ENCODE data around the gene ATG4B.

ATG4B gene

DNA sequence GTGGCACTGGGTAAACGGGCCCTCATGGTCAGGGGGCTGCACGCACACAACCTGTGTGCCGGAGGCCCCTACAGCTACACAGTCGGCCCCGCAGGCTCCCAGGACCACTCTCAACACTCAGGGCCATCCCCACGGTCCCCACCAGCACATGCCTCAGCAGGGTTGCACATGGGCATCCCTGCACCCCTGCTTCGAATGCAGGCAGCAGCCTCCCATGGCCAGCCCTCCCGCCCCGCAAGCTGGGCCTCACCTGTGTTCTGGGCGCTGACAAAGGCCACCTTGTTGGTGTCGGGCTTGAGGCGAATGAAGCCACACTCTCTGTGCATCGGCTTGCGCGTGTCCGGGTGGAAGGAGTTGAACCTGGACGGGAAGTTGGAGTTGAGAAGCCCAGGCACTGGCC lies 34.8 kb upstream of the ATG4B start:
- no peak overlapping the region for H3K9ac ChIP-seq (ENCODE audit: low read length)
- peaks cover 22% of the 10 kb centered on the region for H3K36me3 ChIP-seq (ENCODE audit: control insufficient read depth, low read depth, low read length)
- no peak overlapping the region for H3K27ac ChIP-seq (ENCODE audit: low read length)
- no peaks in the 10 kb centered on the region for H3K4me1 ChIP-seq (ENCODE audit: control insufficient read depth, low read depth, low read length)
- H3K27me3 ChIP-seq (ENCODE audit: control insufficient read depth, insufficient read depth, low read length): no peaks in the 10 kb centered on the region
- no peaks in the 10 kb centered on the region for H3K9me3 ChIP-seq (ENCODE audit: control insufficient read depth, low read depth, low read length)
- H3K4me3 ChIP-seq (ENCODE audit: low read length): no peak overlapping the region

DNA sequence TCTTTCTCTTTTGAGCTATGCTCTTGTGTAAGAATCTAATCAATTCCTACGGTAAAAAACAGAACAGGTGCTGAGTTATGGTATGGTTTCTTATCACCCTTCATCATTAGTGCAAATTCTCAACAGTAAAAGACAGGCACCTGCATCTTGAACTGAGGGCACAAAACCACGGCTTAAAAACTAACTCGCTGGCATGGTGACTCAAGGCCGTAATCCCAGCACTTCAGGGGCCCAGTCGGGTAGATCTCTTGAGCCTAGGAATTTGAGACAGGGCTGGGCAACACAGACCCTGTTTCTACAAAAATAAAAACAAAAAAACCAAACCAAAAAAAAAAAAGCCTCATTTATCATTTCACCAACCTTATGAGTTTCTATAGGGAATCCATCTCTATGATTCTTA lies 33.8 kb upstream of the ATG4B start:
- Histone ChIP-seq H3K4me1 (ENCODE audit: control insufficient read depth, low read depth, low read length) (no peaks in the 10 kb centered on the region), H3K36me3 (ENCODE audit: control insufficient read depth, low read depth, low read length) (peaks cover 22% of the 10 kb centered on the region), H3K9me3 (ENCODE audit: control insufficient read depth, low read depth, low read length) (no peaks in the 10 kb centered on the region), H3K27ac (ENCODE audit: low read length) (no peak overlapping the region), H3K4me3 (ENCODE audit: low read length) (no peak overlapping the region), H3K9ac (ENCODE audit: low read length) (no peak overlapping the region), H3K27me3 (ENCODE audit: control insufficient read depth, insufficient read depth, low read length) (no peaks in the 10 kb centered on the region)

DNA sequence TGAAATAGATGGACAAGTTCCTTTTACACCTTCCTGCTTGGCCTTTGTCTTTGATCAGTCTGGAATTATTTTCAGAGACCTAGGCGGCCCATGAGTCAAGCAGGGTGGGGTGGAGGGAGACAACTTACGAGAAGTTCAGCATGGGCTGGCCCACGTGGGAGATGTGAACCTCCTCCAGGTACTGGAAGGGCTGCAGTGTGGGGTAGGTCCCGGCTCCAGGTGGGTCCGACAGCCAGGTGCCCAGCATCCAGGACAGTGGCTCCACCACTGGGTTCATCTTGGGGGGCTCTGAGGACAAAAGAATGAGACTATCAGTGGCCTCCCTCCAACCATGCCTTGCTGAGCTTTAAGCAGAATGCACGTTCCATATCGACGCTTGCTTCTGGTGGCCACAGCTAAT lies 31.3 kb upstream of the ATG4B start:
- H3K9ac ChIP-seq (ENCODE audit: low read length): no peak overlapping the region
- H3K4me1 ChIP-seq (ENCODE audit: control insufficient read depth, low read depth, low read length): no peaks in the 10 kb centered on the region
- H3K4me3 ChIP-seq (ENCODE audit: low read length): no peak overlapping the region
- H3K27me3 ChIP-seq (ENCODE audit: control insufficient read depth, insufficient read depth, low read length): no peaks in the 10 kb centered on the region
- H3K9me3 ChIP-seq (ENCODE audit: control insufficient read depth, low read depth, low read length): no peaks in the 10 kb centered on the region
- no peak overlapping the region for H3K27ac ChIP-seq (ENCODE audit: low read length)
- H3K36me3 ChIP-seq (ENCODE audit: control insufficient read depth, low read depth, low read length): peaks cover 16% of the 10 kb centered on the region

DNA sequence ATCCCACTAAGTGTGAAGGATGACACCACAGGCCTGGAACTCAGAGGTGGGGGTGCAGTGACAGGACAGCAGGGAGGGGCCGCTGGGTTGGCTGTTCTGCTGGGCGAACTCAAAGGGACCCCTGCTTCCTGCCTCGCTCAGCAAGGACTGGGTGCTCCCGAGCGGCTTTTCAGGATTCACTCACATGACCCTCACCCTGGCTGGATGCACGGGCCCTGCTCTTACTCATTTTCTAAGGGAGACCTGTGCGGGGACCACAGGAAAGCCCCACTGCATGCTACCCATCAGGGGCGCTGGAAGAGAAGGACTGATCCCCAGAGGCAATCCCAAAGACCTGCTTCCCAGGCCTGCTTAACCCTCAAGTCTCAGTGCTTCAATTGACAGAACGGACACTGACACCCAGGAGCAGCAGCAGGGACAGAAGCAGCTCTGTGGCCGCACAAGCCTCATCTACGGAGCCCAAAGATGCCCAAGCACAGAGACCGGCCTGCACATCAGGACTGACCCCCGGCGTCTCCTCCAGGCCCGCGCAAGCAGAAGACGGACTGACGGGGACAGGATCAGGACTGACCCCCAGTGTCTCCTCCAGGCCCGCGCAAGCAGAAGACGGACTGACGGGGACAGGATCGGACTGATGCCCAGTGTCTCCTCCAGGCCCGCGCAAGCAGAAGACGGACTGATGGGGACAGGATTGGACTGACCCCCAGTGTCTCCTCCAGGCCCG lies 30.2 kb upstream of the ATG4B start:
- no peaks in the 10 kb centered on the region for H3K9me3 ChIP-seq (ENCODE audit: control insufficient read depth, low read depth, low read length)
- peaks cover 16% of the 10 kb centered on the region for H3K36me3 ChIP-seq (ENCODE audit: control insufficient read depth, low read depth, low read length)
- H3K9ac ChIP-seq (ENCODE audit: low read length): no peak overlapping the region
- H3K4me1 ChIP-seq (ENCODE audit: control insufficient read depth, low read depth, low read length): no peaks in the 10 kb centered on the region
- no peak overlapping the region for H3K4me3 ChIP-seq (ENCODE audit: low read length)
- no peaks in the 10 kb centered on the region for H3K27me3 ChIP-seq (ENCODE audit: control insufficient read depth, insufficient read depth, low read length)
- no peak overlapping the region for H3K27ac ChIP-seq (ENCODE audit: low read length)

DNA sequence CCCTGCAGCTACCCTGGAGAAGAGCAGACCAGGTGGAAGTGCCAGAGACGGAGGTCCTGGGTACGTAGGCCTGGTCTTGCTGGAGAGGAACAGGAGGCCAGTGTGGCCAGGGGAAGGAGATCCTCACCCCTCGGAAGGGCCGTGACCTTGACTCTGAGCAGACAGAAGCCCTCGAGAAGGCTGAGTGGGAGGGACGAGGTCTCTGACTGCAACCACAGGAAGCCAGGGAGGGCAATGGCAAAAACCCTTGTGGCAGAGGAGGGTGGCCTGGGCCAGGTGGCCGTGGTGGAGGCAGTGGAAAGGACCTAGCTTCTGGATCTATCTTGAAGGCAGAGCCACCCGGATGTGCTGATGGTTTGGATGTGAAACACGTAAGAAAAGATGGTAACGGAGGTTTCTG lies 28.6 kb upstream of the ATG4B start:
- no peaks in the 10 kb centered on the region for H3K27me3 ChIP-seq (ENCODE audit: control insufficient read depth, insufficient read depth, low read length)
- H3K4me1 ChIP-seq (ENCODE audit: control insufficient read depth, low read depth, low read length): no peaks in the 10 kb centered on the region
- H3K9ac ChIP-seq (ENCODE audit: low read length): no peak overlapping the region
- no peak overlapping the region for H3K4me3 ChIP-seq (ENCODE audit: low read length)
- H3K36me3 ChIP-seq (ENCODE audit: control insufficient read depth, low read depth, low read length): peaks cover 8% of the 10 kb centered on the region
- no peaks in the 10 kb centered on the region for H3K9me3 ChIP-seq (ENCODE audit: control insufficient read depth, low read depth, low read length)
- no peak overlapping the region for H3K27ac ChIP-seq (ENCODE audit: low read length)

DNA sequence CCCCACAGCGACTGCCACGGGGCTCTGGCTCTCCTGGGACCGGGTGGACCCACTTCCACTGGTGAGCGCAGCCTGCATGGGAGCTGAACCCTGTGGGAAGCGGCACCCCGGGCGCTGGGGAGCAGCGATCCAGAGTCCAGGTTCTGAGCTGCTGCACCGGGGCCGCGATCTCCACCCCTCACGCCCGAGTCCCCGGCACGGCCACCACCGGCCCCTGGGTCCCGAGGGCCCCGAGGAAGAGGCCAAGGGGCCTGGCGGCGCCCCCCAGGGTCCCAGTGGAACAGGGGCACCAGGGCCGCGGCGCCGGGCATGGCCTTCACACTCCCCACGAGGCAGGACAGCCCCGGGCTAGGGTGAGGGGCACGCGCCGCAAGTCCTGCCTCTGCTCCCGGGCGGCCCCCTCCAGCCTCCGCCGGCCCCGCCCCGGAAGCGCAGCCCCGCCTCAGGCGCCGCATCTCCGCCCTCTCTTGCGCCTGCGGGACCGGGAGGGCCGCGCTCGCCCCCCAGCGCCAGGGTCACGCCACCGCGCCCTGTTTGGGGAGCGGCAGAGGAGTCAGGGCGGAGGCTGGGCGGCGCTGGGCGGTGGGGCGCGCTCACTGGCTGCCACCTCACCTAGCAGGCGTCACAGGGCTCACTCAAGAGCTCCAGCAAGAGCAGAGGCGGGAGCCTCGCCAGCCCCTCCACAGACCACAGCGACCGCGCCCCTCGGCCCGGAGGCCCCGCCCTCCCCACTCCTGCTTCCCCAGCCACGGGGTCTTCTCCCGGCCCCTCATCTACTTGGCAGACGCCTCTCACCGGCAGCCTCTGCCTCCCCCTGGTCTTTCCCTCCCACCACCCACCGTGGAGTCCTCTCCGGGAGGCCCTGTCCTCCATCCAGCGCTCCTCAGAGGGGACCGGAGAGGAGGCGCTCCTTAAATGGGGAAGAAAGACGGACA lies 27.4 kb upstream of the ATG4B start:
- H3K4me3 ChIP-seq (ENCODE audit: low read length): peak overlapping the region; percentile 63
- peak overlapping the region; percentile 76 for H3K9ac ChIP-seq (ENCODE audit: low read length)
- no peak overlapping the region for H3K27ac ChIP-seq (ENCODE audit: low read length)
- no peaks in the 10 kb centered on the region for H3K27me3 ChIP-seq (ENCODE audit: control insufficient read depth, insufficient read depth, low read length)
- H3K4me1 ChIP-seq (ENCODE audit: control insufficient read depth, low read depth, low read length): no peaks in the 10 kb centered on the region
- no peaks in the 10 kb centered on the region for H3K9me3 ChIP-seq (ENCODE audit: control insufficient read depth, low read depth, low read length)
- peaks cover 8% of the 10 kb centered on the region for H3K36me3 ChIP-seq (ENCODE audit: control insufficient read depth, low read depth, low read length)

DNA sequence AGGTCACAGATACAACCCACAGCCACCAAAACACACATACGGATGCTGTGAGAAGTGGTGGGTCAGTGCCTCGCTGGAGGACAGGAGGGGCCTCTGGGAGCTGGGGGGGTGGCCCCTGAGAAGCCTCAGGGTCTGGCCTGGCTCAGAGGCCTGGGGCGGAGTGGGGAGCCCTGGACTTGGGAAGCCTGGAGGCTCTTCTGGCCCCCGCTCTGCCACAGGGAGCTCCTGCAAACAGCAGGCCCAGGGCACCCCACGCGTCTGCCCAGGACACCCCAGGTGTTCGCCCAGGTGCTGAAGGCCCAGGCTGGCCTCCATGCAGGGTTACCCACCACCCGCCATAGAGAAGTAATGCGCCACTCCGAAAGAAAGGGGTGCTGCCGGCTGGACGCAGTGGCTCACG lies 26.4 kb upstream of the ATG4B start:
- Histone ChIP-seq H3K9ac (ENCODE audit: low read length) (no peak overlapping the region), H3K27ac (ENCODE audit: low read length) (no peak overlapping the region), H3K4me3 (ENCODE audit: low read length) (peak overlapping the region; percentile 56)

DNA sequence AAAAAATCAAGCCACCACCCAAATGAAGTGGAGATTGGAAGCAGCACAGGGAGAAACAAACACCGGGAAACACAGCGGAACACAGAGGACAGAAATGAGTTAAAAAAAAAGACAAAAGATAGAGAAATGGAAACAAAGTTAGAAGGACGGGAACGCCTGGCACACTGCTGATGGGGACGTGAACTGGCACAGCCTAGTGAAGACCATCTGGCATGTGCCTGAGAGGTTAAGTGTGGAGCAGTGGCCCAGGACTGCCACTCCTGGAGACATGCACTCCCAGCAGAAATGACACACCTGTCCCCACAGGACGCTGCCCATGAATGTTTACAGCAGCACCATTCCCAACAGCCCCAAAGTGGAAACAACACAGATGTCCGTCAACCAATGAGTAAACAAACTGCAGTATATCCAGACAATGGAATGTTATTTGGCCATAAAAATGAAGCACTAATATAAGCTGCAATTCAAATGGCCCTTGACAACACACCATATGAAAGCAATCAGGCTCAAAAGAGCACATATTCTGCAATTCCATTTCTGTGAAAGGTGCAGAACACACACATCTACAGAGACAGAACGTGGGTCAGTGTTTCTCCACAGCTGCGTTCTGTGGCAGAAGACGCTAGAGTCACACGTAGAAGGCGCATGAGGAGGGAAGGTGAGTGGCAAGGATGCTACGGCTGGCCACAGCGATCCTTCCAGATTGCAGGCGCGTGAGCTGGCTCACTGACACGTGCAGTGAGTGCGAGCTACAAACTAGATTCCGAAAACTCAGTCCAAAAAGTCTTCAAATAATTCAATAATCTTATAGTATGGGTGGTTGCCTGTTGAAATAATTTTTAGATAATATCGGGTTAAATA lies 25.1 kb upstream of the ATG4B start:
- Histone ChIP-seq H3K27ac (ENCODE audit: low read length) (no peak overlapping the region), H3K9ac (ENCODE audit: low read length) (no peak overlapping the region), H3K9me3 (ENCODE audit: control insufficient read depth, low read depth, low read length) (no peaks in the 10 kb centered on the region), H3K4me3 (ENCODE audit: low read length) (no peak overlapping the region), H3K27me3 (ENCODE audit: control insufficient read depth, insufficient read depth, low read length) (no peaks in the 10 kb centered on the region), H3K36me3 (ENCODE audit: control insufficient read depth, low read depth, low read length) (no peaks in the 10 kb centered on the region), H3K4me1 (ENCODE audit: control insufficient read depth, low read depth, low read length) (peaks cover 3% of the 10 kb centered on the region)

More for the DNA sequence above, 26.4 kb upstream of the ATG4B start:
- H3K36me3 ChIP-seq (ENCODE audit: control insufficient read depth, low read depth, low read length): peaks cover 3% of the 10 kb centered on the region
- H3K4me1 ChIP-seq (ENCODE audit: control insufficient read depth, low read depth, low read length): no peaks in the 10 kb centered on the region
- no peaks in the 10 kb centered on the region for H3K9me3 ChIP-seq (ENCODE audit: control insufficient read depth, low read depth, low read length)
- H3K27me3 ChIP-seq (ENCODE audit: control insufficient read depth, insufficient read depth, low read length): no peaks in the 10 kb centered on the region

DNA sequence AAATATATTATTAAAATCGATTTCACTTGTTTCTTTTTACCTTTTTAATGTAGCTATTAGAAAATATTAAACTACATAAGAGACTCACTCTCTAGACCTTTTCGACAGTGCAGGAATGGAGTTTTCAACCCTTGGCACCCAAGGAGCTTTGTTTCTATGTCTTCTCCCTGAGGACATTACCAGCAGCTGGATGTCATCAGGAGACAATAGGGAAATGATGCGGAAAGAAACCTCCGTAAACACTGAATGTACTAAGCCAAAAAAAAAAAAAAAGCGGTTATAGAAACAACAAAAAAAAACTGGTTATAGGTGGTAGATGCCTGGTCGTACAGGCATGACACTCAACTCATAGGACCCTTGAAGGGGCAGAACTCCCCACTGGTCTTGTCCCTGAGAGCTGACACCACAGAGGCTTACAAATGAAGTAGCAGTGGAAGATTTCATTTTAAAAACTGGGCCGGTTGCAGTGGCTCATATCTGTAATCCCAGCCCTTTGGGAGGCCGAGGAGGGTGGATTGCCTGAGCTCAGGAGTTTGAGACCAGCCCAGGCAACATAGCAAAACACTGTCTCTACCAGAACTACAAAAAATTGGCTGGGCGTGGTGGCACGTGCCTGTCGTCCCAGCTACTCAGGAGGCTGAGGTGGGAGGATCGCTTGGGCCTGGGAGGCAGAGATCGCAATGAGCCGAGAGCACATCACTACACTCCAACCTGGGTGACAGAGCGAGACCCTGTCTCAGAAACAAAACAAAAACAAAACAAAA lies 24.3 kb upstream of the ATG4B start:
- no peaks in the 10 kb centered on the region for H3K27me3 ChIP-seq (ENCODE audit: control insufficient read depth, insufficient read depth, low read length)
- H3K9ac ChIP-seq (ENCODE audit: low read length): no peak overlapping the region
- no peak overlapping the region for H3K4me3 ChIP-seq (ENCODE audit: low read length)
- no peaks in the 10 kb centered on the region for H3K36me3 ChIP-seq (ENCODE audit: control insufficient read depth, low read depth, low read length)
- peaks cover 6% of the 10 kb centered on the region for H3K4me1 ChIP-seq (ENCODE audit: control insufficient read depth, low read depth, low read length)
- no peaks in the 10 kb centered on the region for H3K9me3 ChIP-seq (ENCODE audit: control insufficient read depth, low read depth, low read length)
- H3K27ac ChIP-seq (ENCODE audit: low read length): no peak overlapping the region

DNA sequence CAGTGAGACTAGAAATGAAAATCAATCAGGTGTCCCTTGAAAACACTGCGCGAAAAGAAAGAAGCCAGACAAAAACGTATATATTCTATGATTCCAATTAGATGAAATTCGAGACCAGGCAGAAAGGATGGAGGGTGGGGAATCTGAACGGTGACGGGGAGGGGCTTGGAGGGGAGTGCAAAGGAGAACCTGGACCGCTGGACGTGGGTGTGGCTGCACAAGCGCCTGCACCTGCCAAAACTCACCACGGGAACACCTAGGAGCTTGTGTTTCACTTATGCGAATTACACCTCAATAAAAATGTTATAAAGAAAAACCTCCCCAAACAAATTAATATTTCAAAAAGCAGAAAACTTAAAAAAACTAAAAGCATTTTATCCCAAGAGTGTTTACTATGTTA lies 22.5 kb upstream of the ATG4B start:
- Histone ChIP-seq H3K27me3 (ENCODE audit: control insufficient read depth, insufficient read depth, low read length) (no peaks in the 10 kb centered on the region), H3K4me1 (ENCODE audit: control insufficient read depth, low read depth, low read length) (peaks cover 6% of the 10 kb centered on the region), H3K9ac (ENCODE audit: low read length) (no peak overlapping the region), H3K4me3 (ENCODE audit: low read length) (no peak overlapping the region), H3K9me3 (ENCODE audit: control insufficient read depth, low read depth, low read length) (no peaks in the 10 kb centered on the region), H3K36me3 (ENCODE audit: control insufficient read depth, low read depth, low read length) (no peaks in the 10 kb centered on the region), H3K27ac (ENCODE audit: low read length) (no peak overlapping the region)
